C4-2B (cell line): ENCODE results near the gene MAGI2.

Experiments used
- ZFX ChIP-seq: fragments of 450-650 bp; IDR thresholded peaks from 2 replicates; pipeline ENCODE4 v1.6.1; 2017
- TF ChIP-seq, protein P1 (sequence below): fragments of 450-650 bp; conservative IDR thresholded peaks from 2 replicates; pipeline ENCODE4 v1.5.1; 2017; ENCODE audit warnings: mild to moderate bottlenecking

DNA sequence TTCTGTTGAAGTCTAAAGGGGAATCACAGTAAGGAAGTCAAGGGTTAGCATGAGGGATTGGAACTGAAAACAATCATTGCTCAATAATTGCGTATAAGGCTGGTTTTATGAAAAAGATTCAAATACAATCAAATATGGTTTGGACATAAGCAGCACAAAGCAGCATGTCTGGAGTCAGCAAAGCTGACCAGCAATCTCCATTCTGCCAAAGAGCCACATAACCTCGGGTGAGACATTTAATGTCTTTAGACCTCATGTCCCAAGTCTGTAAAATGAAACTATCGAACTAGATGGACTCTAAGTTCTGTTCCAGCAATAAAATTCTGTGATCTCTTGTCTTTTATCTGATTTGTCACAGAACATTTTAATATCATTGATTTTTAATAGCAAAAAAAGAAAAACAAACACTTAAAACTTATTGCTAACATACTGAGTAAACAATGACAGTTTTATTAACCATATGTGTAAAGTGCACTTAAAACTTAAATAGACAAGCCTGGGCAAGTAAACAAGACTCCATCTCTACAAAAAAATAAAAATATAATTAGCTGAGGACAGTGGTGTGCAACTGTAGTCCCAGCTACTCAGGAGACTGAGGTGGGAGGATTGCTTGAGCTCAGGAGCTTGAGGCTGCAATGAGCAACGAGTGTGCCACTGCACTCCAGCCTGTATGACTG is 217.0 kb downstream of the MAGI2 start:
- TF ChIP-seq, protein P1, sequence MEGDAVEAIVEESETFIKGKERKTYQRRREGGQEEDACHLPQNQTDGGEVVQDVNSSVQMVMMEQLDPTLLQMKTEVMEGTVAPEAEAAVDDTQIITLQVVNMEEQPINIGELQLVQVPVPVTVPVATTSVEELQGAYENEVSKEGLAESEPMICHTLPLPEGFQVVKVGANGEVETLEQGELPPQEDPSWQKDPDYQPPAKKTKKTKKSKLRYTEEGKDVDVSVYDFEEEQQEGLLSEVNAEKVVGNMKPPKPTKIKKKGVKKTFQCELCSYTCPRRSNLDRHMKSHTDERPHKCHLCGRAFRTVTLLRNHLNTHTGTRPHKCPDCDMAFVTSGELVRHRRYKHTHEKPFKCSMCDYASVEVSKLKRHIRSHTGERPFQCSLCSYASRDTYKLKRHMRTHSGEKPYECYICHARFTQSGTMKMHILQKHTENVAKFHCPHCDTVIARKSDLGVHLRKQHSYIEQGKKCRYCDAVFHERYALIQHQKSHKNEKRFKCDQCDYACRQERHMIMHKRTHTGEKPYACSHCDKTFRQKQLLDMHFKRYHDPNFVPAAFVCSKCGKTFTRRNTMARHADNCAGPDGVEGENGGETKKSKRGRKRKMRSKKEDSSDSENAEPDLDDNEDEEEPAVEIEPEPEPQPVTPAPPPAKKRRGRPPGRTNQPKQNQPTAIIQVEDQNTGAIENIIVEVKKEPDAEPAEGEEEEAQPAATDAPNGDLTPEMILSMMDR: no peak
- no peak for TF ChIP-seq ZFX
